Panc1 (cell line): ENCODE data around the gene TOMM40.

Experiments used
- CTCF ChIP-seq: fragments of 450-650 bp; IDR thresholded peaks from 2 replicates; pipeline ENCODE4 v1.5.1; 2017; ENCODE audit warnings: mild to moderate bottlenecking
- POLR2AphosphoS5 ChIP-seq: IDR thresholded peaks from 2 replicates; pipeline ENCODE4 v1.6.1; 2012; ENCODE audit warnings: mild to moderate bottlenecking, low read depth, low read length, moderate library complexity
- REST ChIP-seq, 2 experiments: IDR thresholded peaks; 2 replicates each; pipeline ENCODE4 v1.6.1; 2011 to 2012; ENCODE audit warnings: low read depth in 2 of 2, control low read depth in 1 of 2, low read length in 1 of 2, mild to moderate bottlenecking in 1 of 2, moderate library complexity in 1 of 2; ENCODE audit not compliant: insufficient read depth in 1 of 2

GRCh38 chr19:44869733-44870470 lies 21.2 kb upstream of the TOMM40 start:
- TF ChIP-seq POLR2AphosphoS5 (no peak), CTCF (no peak), REST (IDR thresholded peaks at IDR 0.05; ENCODE audit: insufficient read depth in 1 of 2, low read depth in 2 of 2, low read length in 1 of 2) (no peak)
